Astrocyte (in vitro differentiated cells and primary cell): ENCODE results near the gene ATP5MK.

Experiments
- CTCF ChIP-seq: IDR thresholded peaks from 2 replicates; pipeline ENCODE4 v1.5.1; 2011; ENCODE audit warnings: low read depth, mild to moderate bottlenecking, inconsistent platforms, low read length, moderate library complexity; ENCODE audit not compliant: insufficient read depth
- EZH2 ChIP-seq: IDR thresholded peaks from 2 replicates; pipeline ENCODE4 v1.6.1; 2012; ENCODE audit warnings: mild to moderate bottlenecking, low read length, inconsistent platforms; ENCODE audit not compliant: insufficient read depth

GRCh38 chr10:103413564-103413963 is 17.3 kb upstream of the ATP5MK start:
- no peak for TF ChIP-seq CTCF
- no peak for TF ChIP-seq EZH2
